HG03025 (cell line): Measurements from ENCODE around the gene FAM200B.

ENCODE experiments used
- ATAC-seq: cut with Tn5 transposase; IDR thresholded peaks from one replicate; pipeline ENCODE4 v1.9.1; 2021; ENCODE audit warnings: mild to moderate bottlenecking, moderate library complexity; ENCODE audit not compliant: unreplicated experiment, low FRiP score

Gene FAM200B

GRCh38 chr4:15667006-15667405, 14.6 kb upstream of the FAM200B start:
- ATAC-seq = no peak

GRCh38 chr4:15668566-15669435, 12.8 kb upstream of the FAM200B start:
- ATAC-seq = no peak

- ATAC-seq = no peak
These were observed 11.1 kb upstream of the FAM200B start for GRCh38 chr4:15670576-15670975.

GRCh38 chr4:15672101-15672500, 9.5 kb upstream of the FAM200B start:
- no peak for ATAC-seq

GRCh38 chr4:15673337-15673736, 8.3 kb upstream of the FAM200B start:
- ATAC-seq = no peak

GRCh38 chr4:15674046-15674445, 7.6 kb upstream of the FAM200B start:
- ATAC-seq = no peak

GRCh38 chr4:15674926-15675325, 6.7 kb upstream of the FAM200B start:
- ATAC-seq = no peak

GRCh38 chr4:15675356-15675755, 6.3 kb upstream of the FAM200B start:
- ATAC-seq = no peak

GRCh38 chr4:15676039-15676438, 5.6 kb upstream of the FAM200B start:
- ATAC-seq = no peak

GRCh38 chr4:15676899-15677298, 4.7 kb upstream of the FAM200B start:
- no peak for ATAC-seq

GRCh38 chr4:15677507-15677988, 4.1 kb upstream of the FAM200B start:
- no peak for ATAC-seq

GRCh38 chr4:15681067-15681371, 608 bp upstream of the FAM200B start:
- ATAC-seq = no peak

- no peak for ATAC-seq
These were observed 865 bp downstream of the FAM200B start for GRCh38 chr4:15682242-15683142.

GRCh38 chr4:15683143-15683495, 1.5 kb downstream of the FAM200B start:
- no peak for ATAC-seq

GRCh38 chr4:15684498-15684897, 2.9 kb downstream of the FAM200B start:
- no peak for ATAC-seq

GRCh38 chr4:15688051-15688450, 6.4 kb downstream of the FAM200B start:
- no peak for ATAC-seq

- ATAC-seq = no peak
These were observed 7.9 kb downstream of the FAM200B start for GRCh38 chr4:15689540-15689939.

GRCh38 chr4:15690020-15690809, 8.6 kb downstream of the FAM200B start:
- no peak for ATAC-seq

- ATAC-seq = no peak
These were observed 9.9 kb downstream of the FAM200B start for GRCh38 chr4:15691346-15692135.

- no peak for ATAC-seq
These were observed 11.0 kb downstream of the FAM200B start for GRCh38 chr4:15692602-15693001.
